GM12878 (cell line): Measurements from ENCODE around the gene MTX1. TPM values are rescaled to one million over a fixed set of nuclear protein-coding genes. Genes with fewer than 3 reads are reported as not detected.

Experiments
- CREB1 ChIP-seq: IDR thresholded peaks from 2 replicates; pipeline ENCODE4 v1.6.1; 2012; ENCODE audit warnings: low read depth, mild to moderate bottlenecking, inconsistent platforms
- E4F1 ChIP-seq: fragments of 450-650 bp; IDR thresholded peaks from 2 replicates; pipeline ENCODE4 v1.6.1; 2018; ENCODE audit warnings: borderline replicate concordance, mild to moderate bottlenecking; ENCODE audit not compliant: partially characterized antibody
- EGR1 ChIP-seq, 2 experiments: IDR thresholded peaks; 1 replicate in 1 of 2; 2 replicates in 1 of 2; pipeline ENCODE4 v1.6.1; 2011 to 2012; ENCODE audit warnings: low read depth in 2 of 2, low read length in 2 of 2, borderline replicate concordance in 1 of 2, mild to moderate bottlenecking in 1 of 2, moderate library complexity in 1 of 2
- HCFC1 ChIP-seq: fragments of 150-350 bp; IDR thresholded peaks from 2 replicates; pipeline ENCODE4 v1.6.1; 2014; ENCODE audit warnings: low read length
- HDAC6 ChIP-seq: fragments of 200-600 bp; sonication (generic); IDR thresholded peaks from one replicate; pipeline ENCODE4 v1.8.0; 2017; ENCODE audit warnings: antibody characterized with exemption; ENCODE audit not compliant: unreplicated experiment
- IRF4 ChIP-seq: IDR thresholded peaks from 2 replicates; pipeline ENCODE4 v1.6.1; 2011; ENCODE audit warnings: low read depth, low read length
- JUND ChIP-seq: IDR thresholded peaks from 2 replicates; pipeline ENCODE4 v1.6.1; 2012; ENCODE audit warnings: low read depth, mild to moderate bottlenecking, low read length, improper control_type of control experiment, moderate library complexity
- KAT2A ChIP-seq: conservative IDR thresholded peaks from 2 replicates; pipeline ENCODE4 v1.6.1; 2011; ENCODE audit warnings: low read depth, low read length; ENCODE audit not compliant: control insufficient read depth
- MLLT1 ChIP-seq: fragments of 450-650 bp; IDR thresholded peaks from 2 replicates; pipeline ENCODE4 v1.6.1; 2016; ENCODE audit warnings: mild to moderate bottlenecking
- MTA2 ChIP-seq: fragments of 450-650 bp; IDR thresholded peaks from 2 replicates; pipeline ENCODE4 v1.6.1; 2016; ENCODE audit warnings: low read depth, mild to moderate bottlenecking, moderate library complexity
- NFXL1 ChIP-seq: fragments of 450-650 bp; IDR thresholded peaks from 2 replicates; pipeline ENCODE4 v1.6.1; 2017; ENCODE audit warnings: antibody characterized with exemption, mild to moderate bottlenecking, borderline replicate concordance
- NKRF ChIP-seq: fragments of 450-650 bp; conservative IDR thresholded peaks from 2 replicates; pipeline ENCODE4 v1.6.1; 2017; ENCODE audit warnings: mild to moderate bottlenecking, moderate library complexity
- NR2C2 ChIP-seq: IDR thresholded peaks from 2 replicates; pipeline ENCODE4 v1.6.1; 2011; ENCODE audit warnings: borderline replicate concordance, low read depth; ENCODE audit not compliant: control insufficient read depth, insufficient read length
- RAD51 ChIP-seq: fragments of 450-650 bp; IDR thresholded peaks from 2 replicates; pipeline ENCODE4 v1.6.1; 2016; ENCODE audit warnings: moderate library complexity, mild to moderate bottlenecking, inconsistent platforms
- RELA ChIP-seq: fragments of 450-650 bp; IDR thresholded peaks from 2 replicates; pipeline ENCODE4 v1.8.0; 2014; ENCODE audit warnings: borderline replicate concordance; ENCODE audit not compliant: partially characterized antibody
- SMAD5 ChIP-seq: IDR thresholded peaks from 2 replicates; pipeline ENCODE4 v1.6.1; 2016; ENCODE audit warnings: antibody characterized with exemption, low read depth
- SREBF1 ChIP-seq: IDR thresholded peaks from 2 replicates; pipeline ENCODE4 v1.6.1; 2012; ENCODE audit warnings: mild to moderate bottlenecking, low read length
- TCF7 ChIP-seq: IDR thresholded peaks from 2 replicates; pipeline ENCODE4 v1.6.1; 2014; ENCODE audit warnings: antibody characterized with exemption, borderline replicate concordance
- ZSCAN29 ChIP-seq: fragments of 450-650 bp; IDR thresholded peaks from 2 replicates; pipeline ENCODE4 v1.6.1; 2017; ENCODE audit warnings: mild to moderate bottlenecking, moderate library complexity
- polyA plus RNA-seq, 11 experiments: library from polyadenylated mRNA; depleted of rRNA in 4 of 11; unstranded in 6 of 11; stranded (reverse) in 5 of 11; fragments of >200 nt; fragmentation: Nextera tagmentation in 4 of 11; fragmentation: Illumina TruSeq in 1 of 11; extraction: Ambion mirVana in 4 of 11; extraction: Trizol in 1 of 11; gene quantifications; 1 replicate in 1 of 11; 2 replicates in 10 of 11; pipeline versions ENCODE4 v1.2.1 to v1.2.3, GENCODE V29; 2011 to 2016; ENCODE audit warnings: inconsistent platforms in 2 of 11, missing spikeins in 2 of 11, low read depth in 1 of 11
- total RNA-seq, 4 experiments: library from RNA; depleted of rRNA in 3 of 4; stranded (reverse); fragments of >200 nt in 3 of 4; fragmentation: Illumina TruSeq in 1 of 4; extraction: Trizol in 1 of 4; gene quantifications; 2 replicates each; pipeline versions ENCODE4 v1.2.1 to v1.2.3, GENCODE V29; 2013 to 2021
- TF ChIP-seq, protein P1 (sequence below): IDR thresholded peaks from 2 replicates; pipeline ENCODE4 v1.6.1; 2011; ENCODE audit warnings: low read depth, mild to moderate bottlenecking, low read length, moderate library complexity, borderline replicate concordance; ENCODE audit errors: extremely low read depth
- TF ChIP-seq, protein P2 (sequence below): fragments of 450-650 bp; IDR thresholded peaks from 2 replicates; pipeline ENCODE4 v1.6.1; 2017; ENCODE audit warnings: low read depth, mild to moderate bottlenecking, moderate library complexity

The MTX1 gene
- total and polyA plus RNA-seq, 10 of the 15 experiments (the other 5 are each of a cell fraction or from before 2014, with no cell fraction given) = 15.8 to 92.0 (median 49.1) TPM

DNA sequence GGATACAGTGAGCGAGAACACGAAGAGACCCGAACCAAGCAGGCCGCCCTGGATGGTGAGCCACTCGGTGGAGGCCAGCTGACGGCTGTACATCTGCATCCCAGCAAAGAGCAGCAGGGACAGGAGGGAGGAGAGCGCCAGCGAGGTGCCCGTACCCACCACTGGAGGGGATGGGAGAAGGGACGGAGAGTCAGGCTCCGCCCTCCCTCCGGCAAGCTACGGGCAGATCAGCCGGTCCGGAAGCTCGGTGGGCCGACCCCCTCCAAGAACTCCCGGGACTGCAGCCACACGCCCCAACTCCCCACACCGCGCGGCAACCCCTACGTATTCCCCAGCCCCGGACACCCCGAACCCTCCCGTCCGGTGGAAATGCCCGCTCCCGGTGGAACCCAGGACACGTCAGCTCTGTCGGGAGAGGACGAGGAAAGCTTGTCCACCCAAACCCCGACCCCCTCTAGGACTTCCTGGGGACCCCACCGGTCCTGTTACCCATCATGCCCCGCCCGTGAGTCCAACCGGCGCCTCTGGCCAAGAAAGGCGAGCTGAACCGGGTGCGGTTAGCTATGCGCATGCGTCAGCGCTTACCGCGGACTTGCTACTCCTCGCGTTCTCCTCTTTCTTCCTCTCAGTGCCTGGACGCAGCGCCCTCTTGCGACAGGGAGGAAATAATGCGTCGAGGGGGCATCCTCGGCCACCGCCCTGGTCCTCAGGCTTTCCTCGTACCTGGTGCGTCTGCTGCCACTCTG, 35.6 kb upstream of the MTX1 start, which contains the start of gene KRTCAP2 (continued):
- no peak for TF ChIP-seq E4F1
- TF ChIP-seq RELA = no peak
- TF ChIP-seq JUND = 0 out of 2 replicates have a peak, but pooled peaks have one; percentile 37
- no peak for TF ChIP-seq KAT2A
- no peak for TF ChIP-seq RAD51
- TF ChIP-seq CREB1 = peak; percentile 90
- no peak for TF ChIP-seq NR2C2
- TF ChIP-seq SREBF1 = 0 out of 2 replicates have a peak, but pooled peaks have one; percentile 15
- TF ChIP-seq HCFC1 = peak; percentile 63
- no peak for TF ChIP-seq TCF7
- TF ChIP-seq ZSCAN29 = no peak
- TF ChIP-seq MTA2 = peak; percentile 41
- TF ChIP-seq HDAC6 = no peak
- no peak for TF ChIP-seq NFXL1
- TF ChIP-seq SMAD5 = peak; percentile 72
- 0 out of 2 replicates have a peak, but pooled peaks have one; percentile 48 for TF ChIP-seq MLLT1
- TF ChIP-seq IRF4 = peak; percentile 60; the same call in 1 of the 2 replicates
- TF ChIP-seq, protein P1, sequence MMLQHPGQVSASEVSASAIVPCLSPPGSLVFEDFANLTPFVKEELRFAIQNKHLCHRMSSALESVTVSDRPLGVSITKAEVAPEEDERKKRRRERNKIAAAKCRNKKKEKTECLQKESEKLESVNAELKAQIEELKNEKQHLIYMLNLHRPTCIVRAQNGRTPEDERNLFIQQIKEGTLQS = 0 out of 2 replicates have a peak, but pooled peaks have one; percentile 16
- TF ChIP-seq EGR1 (IDR thresholded peaks at IDR 0.05; ENCODE audit: borderline replicate concordance in 1 of 2, low read depth in 2 of 2, low read length in 2 of 2) = no peak
- TF ChIP-seq NKRF = peak; percentile 51
- TF ChIP-seq, protein P2, sequence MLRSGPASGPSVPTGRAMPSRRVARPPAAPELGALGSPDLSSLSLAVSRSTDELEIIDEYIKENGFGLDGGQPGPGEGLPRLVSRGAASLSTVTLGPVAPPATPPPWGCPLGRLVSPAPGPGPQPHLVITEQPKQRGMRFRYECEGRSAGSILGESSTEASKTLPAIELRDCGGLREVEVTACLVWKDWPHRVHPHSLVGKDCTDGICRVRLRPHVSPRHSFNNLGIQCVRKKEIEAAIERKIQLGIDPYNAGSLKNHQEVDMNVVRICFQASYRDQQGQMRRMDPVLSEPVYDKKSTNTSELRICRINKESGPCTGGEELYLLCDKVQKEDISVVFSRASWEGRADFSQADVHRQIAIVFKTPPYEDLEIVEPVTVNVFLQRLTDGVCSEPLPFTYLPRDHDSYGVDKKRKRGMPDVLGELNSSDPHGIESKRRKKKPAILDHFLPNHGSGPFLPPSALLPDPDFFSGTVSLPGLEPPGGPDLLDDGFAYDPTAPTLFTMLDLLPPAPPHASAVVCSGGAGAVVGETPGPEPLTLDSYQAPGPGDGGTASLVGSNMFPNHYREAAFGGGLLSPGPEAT = peak; percentile 42; the same call in 1 of the 2 replicates
